C4-2B (cell line): ENCODE results near the gene WNT2B.

Experiments
- ZFX ChIP-seq: fragments of 450-650 bp; IDR thresholded peaks from 2 replicates; pipeline ENCODE4 v1.6.1; 2017
- TF ChIP-seq, protein P1 (sequence below): fragments of 450-650 bp; conservative IDR thresholded peaks from 2 replicates; pipeline ENCODE4 v1.5.1; 2017; ENCODE audit warnings: mild to moderate bottlenecking

DNA sequence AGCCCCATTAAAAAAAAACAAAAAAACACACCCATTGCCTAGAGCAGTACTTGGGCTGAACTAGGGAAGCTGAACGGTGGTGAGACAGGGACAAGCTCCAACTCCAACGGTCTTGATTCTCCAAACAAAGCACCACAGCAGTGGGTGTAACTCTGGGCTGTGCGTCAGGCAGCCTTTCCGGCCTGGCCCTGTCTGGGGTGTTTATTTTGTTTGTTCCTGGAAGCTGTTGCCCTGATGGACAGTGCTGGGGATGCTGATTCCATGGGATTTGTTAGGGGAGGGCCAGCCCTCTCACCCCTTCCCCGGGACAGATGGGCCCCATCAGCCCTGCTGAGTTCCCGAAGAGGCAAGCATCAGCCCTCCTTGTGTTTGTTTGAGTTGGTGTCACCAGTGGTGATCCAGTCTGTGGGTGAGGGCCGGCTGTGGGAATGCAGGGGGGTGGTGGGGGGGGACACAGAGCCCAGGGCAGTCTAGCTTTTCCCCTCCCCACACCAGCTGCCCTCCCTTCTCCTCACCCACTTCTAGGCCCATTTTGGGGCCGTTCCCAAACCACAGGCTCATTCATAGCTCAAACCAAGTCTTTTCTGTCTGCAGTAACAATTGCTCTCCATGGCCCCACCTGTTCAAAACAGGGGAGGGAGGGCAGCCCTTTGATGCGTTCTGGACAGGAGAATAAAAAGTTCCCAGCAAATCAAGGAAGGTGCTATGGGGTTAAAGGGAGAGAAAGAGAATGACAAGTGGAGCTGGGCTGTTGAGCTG is 4.5 kb downstream of the WNT2B start:
- TF ChIP-seq, protein P1, sequence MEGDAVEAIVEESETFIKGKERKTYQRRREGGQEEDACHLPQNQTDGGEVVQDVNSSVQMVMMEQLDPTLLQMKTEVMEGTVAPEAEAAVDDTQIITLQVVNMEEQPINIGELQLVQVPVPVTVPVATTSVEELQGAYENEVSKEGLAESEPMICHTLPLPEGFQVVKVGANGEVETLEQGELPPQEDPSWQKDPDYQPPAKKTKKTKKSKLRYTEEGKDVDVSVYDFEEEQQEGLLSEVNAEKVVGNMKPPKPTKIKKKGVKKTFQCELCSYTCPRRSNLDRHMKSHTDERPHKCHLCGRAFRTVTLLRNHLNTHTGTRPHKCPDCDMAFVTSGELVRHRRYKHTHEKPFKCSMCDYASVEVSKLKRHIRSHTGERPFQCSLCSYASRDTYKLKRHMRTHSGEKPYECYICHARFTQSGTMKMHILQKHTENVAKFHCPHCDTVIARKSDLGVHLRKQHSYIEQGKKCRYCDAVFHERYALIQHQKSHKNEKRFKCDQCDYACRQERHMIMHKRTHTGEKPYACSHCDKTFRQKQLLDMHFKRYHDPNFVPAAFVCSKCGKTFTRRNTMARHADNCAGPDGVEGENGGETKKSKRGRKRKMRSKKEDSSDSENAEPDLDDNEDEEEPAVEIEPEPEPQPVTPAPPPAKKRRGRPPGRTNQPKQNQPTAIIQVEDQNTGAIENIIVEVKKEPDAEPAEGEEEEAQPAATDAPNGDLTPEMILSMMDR: no peak
- TF ChIP-seq ZFX: no peak
